ENCODE measurements around the gene E2F4.

E2F4 gene

DNA sequence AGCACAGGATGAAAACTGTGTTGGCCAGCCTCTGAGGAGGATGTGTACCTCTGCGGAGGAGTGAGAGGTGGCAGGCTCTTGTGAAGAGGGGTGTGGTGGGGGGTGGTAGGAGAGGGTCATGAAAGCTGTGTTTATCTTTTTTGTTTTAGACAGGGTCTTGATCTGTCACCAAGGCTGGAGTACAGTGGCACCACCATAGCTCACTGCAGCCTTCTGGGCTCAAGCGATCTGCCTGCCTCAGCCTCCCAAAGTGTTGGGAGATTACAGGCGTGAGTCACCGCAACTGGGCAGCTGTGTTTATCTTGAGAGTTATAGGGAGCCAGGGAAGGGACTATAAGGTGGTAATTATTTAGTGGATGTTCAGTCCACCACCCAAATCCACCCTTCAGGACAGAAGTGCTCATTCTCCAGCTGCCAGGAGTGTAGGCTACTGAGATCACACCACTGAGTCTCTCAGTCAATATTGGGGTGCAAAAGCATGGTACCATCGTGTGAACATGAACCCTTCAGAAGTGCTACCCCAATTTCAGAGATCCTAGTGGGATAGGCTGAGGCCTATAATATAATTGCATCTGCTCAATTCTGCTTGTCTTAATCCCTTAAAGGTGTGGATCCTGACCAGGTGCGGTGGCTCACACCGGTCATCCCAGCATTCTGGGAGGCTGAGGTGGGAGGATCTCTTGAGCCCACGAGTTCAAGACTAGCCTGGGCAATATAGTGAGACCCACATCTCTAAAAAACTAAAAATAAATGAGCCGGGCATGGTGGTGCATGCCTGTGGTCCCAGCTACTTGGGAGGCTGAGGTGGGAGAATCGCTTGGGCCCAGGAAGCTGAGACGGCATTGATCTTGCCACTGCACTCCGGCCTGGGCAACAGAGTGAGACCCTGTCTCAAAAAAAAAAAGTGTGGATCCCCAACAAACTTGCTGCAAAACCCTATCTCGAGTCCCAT, 1.2 kb upstream of the E2F4 start:
- DNase-seq (ENCODE audit: extremely low read depth in 1 of 2, low read depth in 1 of 2): no peak

DNA sequence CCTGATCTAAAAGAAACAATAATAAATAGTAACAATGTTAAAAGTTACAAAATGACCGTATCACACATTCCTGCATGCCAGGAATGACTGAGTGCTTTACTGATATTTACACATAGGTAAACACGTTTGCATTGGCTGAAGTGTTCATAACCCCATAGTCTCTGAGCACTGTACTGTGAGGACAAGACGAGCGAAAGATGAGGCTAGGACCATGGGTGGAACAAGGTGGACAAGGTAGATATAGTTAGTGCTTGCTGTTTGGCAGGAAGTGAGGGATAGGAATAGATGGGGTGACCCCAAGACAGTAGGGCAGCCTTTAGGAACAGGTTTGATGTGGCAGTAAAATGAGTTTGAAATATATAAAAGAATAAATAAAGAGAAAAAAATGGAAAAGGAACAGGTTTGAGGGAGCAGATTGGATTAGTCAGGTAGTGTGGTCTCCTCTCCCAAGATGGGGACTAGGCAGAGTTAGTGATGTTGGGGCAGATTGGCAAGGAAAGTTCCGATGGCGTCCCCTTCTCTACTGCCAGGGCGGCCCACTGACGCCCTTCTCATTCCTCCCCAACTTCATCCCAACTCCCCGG, 452 bp upstream of the E2F4 start:
- DNase-seq (ENCODE audit: extremely low read depth in 1 of 2, low read depth in 1 of 2): no peak

DNA sequence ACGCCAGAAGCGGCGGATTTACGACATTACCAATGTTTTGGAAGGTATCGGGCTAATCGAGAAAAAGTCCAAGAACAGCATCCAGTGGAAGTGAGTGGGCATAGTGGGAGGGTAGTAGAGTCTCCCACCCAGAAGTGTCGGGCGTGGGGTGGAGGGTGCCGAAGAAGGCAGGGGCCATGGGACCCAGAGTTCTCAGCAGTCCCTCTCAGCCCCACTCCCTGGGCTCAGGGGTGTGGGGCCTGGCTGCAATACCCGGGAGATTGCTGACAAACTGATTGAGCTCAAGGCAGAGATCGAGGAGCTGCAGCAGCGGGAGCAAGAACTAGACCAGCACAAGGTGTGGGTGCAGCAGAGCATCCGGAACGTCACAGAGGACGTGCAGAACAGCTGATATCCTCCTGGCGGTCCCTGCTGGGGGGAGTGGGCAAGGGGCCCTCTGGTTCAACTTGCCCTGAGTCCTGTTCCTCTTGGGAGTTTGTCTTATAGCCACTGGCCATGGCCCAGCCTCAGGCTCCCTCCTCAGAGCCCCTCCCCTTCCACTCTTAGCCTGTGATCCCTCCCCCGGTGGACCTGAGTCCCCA, 916 bp downstream of the E2F4 start:
- no peak for DNase-seq (ENCODE audit: extremely low read depth in 1 of 2, low read depth in 1 of 2)

DNA sequence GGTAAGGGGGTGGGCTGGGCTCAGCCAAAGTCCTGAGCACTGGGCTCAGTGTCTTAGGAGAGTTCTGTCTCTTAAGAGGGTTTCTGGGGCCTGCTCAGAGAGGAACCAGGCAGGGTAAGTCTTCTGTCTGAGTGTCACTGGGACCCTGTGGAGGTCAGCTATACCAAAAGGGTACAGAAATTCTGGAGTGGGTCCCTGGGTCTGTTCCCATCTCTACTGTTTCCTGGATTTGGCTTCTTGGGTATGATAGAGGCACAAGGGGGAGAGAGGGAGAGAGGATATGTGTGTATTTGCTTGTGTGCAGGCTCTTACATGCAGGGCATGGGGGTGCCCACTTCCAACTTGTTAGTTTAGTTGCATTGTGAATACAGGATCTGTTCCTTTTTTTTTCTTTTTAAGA, 1.6 kb downstream of the E2F4 start:
- no peak for DNase-seq (ENCODE audit: extremely low read depth in 1 of 2, low read depth in 1 of 2)

DNA sequence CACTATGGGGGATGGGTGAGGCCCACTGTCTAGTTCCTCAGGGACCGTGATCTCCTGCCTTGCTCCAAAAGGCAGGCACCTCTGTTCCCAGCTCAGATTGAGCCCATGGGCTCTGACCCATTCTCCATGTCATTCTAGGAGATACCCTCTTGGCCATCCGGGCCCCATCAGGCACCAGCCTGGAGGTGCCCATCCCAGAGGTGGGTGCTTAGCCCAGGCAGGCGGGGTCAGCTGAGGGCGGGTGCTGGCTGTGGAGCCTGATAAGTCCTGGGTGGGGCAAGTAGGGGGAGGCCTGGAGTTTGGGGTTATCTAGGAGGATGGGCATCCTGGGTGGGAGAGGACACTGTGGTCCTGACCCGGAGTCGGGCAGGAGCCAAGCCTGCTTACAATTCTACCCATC, 2.3 kb downstream of the E2F4 start:
- DNase-seq (ENCODE audit: extremely low read depth in 1 of 2, low read depth in 1 of 2): no peak

DNA sequence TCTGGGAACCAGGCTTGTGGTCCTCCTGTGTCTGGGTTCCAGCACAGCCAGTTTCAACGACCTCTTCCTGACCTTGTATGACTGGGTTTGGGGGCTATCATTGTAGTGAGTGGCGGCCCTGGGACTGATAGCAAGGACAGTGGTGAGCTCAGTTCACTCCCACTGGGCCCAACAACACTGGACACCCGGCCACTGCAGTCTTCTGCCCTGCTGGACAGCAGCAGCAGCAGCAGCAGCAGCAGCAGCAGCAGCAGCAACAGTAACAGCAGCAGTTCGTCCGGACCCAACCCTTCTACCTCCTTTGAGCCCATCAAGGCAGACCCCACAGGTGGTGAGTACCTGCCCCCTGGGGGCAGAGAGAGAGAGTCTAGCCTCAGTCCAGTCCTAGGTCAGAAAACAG, 3.7 kb downstream of the E2F4 start:
- no peak for DNase-seq (ENCODE audit: extremely low read depth in 1 of 2, low read depth in 1 of 2)

DNA sequence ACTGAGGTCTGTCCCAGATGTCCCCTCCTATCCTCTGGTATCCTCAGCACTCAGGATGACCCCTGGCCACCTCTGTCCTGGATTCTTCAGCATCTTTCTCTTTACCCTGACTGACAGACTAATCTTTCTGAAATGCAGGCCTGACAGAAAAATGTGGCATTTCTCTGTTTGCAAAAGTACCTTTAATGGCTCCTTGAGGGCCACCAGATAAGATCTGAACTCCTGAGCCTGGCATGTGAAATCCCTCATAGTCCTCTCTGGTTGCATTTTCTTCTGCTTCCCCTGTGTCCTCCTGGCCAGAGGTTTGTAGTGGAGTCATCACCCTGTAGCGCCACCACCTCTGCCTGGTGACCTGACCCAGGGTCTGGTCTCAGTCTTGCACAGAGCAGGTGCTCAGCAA, 4.9 kb downstream of the E2F4 start:
- DNase-seq (ENCODE audit: extremely low read depth in 1 of 2, low read depth in 1 of 2): no peak

DNA sequence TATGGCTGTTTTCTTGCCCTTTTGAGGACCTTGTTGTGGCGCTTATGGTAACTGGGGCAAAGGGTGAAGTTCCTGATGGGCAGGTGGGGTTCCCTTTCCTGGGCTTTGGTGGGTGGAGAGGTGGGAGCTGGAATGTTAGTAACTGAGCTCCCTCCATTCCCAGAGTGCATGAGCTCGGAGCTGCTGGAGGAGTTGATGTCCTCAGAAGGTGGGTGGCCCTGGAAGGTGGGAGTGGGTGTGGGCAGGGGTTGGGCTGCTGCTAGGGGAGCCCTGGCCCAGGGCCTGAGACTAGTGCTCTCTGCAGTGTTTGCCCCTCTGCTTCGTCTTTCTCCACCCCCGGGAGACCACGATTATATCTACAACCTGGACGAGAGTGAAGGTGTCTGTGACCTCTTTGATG, 5.7 kb downstream of the E2F4 start:
- no peak for DNase-seq (ENCODE audit: extremely low read depth in 1 of 2, low read depth in 1 of 2)

DNA sequence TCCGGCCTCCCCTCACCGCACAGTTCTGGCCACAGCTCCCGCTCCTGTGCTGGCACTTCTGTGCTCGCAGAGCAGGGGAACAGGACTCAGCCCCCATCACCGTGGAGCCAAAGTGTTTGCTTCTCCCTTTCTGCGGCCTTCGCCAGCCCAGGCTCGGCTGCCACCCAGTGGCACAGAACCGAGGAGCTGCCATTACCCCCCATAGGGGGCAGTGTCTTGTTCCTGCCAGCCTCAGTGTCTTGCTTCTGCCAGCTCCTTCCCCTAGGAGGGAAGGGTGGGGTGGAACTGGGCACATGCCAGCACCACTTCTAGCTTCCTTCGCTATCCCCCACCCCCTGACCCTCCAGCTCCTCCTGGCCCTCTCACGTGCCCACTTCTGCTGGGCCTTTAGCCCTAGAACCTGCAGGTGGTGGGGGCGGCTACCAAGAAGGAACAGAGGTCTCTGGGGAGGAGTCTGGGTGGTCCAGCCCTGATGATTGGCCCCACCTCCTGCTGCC, 6.3 kb downstream of the E2F4 start:
- DNase-seq (ENCODE audit: extremely low read depth in 1 of 2, low read depth in 1 of 2): no peak

DNA sequence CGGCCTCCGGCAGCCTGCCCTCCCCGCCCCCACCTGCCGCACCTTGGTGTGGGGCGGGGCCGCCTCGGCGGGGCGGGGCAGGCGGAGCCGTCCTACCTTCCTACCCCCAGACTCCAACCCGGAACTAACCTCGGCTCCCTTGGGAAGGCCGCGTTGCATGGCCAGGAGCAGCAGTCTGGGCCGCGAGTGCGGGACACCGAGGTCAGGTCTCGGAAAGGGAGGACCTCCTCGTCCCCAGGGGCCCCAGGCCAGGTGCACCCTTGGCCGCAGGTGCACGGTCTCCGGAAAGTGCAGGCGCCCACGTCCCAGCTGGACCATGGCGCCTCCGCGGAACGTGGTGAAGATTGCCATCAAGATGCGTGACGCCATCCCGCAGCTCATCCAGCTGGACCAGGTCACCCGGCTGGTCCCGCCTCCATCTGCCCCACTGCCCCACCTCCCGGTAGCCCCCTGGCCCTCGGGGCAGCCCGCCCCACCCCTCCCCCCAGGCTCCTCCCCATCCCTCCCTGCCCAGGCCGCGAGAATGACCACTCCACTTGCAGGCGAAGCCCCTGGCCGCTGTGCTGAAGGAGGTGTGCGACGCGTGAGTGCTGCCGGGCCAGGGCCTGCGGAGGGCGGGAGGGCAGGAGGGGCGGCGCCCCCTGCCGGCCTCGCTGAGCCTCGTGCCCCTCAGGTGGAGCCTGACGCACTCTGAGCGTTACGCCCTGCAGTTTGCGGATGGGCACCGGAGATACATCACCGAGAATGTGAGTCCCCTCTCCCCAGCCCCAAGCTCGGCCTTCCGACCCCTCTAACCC, 7.3 kb downstream of the E2F4 start, which contains the start of gene ELMO3:
ELMO3 (plus strand) TSS at position 121 of the 797 bp plus-strand sequence; CDS start at position 317, 196 bp downstream.
- no peak for DNase-seq (ENCODE audit: extremely low read depth in 1 of 2, low read depth in 1 of 2)

DNA sequence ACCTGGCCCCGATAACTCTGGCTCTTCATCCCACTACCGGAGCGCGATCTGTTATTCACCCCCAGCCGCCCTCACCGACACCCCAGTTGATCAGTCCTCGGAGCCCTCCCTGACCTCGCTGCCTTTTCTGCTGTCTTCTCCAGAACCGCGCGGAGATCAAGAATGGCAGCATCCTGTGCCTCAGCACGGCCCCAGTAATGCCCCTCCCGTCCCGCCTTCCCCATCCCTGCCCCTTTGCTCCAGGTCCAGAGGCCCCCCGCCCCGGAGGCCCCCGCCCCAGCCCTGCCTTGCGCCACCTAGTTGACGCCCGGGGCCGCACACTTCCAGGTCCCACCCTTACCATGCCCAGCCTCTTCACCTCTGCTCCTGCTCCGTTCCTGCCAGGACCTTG, 7.8 kb downstream of the E2F4 start:
- no peak for DNase-seq (ENCODE audit: extremely low read depth in 1 of 2, low read depth in 1 of 2)

DNA sequence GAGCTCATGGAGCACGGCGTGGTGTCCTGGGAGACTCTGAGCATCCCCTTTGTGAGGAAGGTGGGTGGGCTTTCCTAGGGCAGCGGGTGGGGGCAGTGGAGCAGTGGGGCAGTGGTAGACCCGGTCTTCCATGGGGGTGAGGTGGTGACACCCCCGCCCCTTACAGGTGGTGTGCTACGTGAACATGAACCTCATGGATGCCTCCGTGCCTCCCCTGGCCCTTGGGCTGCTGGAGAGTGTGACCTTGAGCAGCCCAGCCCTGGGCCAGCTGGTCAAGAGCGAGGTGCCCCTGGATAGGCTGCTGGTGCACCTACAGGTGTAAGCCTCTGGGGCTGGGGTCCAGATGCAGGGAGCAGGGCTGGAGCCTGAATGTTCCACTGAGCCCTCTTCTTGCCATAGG, 8.5 kb downstream of the E2F4 start:
- no peak for DNase-seq (ENCODE audit: extremely low read depth in 1 of 2, low read depth in 1 of 2)

DNA sequence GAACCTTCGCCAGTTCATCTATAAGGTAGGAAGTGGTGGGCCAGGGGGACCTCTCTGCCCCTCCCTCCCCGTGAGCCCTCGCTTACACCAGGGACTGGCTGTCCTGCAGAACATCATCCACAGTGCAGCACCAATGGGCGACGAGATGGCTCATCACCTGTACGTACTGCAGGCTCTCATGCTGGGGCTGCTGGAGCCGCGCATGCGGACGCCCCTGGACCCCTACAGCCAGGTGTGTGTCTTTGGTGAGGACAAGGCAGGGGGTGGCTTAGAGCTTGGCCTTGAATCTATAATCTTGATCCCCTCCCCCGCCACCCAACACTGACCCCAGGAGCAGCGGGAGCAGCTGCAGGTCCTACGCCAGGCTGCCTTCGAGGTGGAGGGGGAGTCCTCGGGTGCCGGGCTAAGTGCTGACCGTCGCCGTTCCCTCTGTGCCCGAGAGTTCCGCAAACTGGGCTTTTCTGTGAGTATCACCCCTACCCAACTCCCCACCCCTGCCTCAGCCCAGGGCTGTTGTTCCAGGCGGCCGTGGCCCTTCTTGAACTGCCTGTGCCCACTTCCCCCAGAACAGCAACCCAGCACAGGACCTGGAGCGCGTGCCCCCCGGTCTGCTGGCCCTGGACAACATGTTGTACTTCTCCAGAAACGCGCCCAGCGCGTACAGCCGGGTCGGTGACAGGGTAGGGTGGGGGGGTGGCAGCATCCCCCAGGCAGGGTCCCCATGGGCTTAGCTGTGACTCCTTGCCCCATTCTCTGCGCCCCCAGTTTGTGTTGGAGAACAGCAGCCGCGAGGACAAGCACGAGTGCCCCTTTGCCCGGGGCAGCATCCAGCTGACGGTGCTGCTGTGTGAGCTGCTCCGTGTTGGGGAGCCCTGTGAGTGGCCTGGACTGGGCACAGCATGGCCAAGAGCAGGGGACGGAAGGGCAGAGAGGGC, 9.7 kb downstream of the E2F4 start:
- DNase-seq (ENCODE audit: extremely low read depth in 1 of 2, low read depth in 1 of 2): no peak

DNA sequence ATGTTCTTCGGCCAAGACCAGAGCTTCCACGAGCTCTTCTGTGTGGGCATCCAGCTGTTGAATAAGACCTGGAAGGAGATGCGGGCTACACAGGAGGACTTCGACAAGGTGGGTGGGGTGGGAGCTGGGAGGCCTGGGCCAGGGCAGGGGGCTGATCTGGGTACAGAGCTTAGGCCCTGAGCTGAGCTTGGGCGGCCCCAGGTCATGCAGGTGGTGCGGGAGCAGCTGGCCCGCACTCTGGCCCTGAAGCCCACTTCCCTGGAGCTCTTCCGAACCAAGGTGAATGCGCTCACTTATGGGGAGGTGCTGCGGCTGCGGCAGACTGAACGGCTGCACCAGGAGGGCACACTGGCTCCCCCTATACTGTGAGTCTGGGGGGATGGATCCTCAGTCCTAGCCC, 10.5 kb downstream of the E2F4 start:
- no peak for DNase-seq (ENCODE audit: extremely low read depth in 1 of 2, low read depth in 1 of 2)

DNA sequence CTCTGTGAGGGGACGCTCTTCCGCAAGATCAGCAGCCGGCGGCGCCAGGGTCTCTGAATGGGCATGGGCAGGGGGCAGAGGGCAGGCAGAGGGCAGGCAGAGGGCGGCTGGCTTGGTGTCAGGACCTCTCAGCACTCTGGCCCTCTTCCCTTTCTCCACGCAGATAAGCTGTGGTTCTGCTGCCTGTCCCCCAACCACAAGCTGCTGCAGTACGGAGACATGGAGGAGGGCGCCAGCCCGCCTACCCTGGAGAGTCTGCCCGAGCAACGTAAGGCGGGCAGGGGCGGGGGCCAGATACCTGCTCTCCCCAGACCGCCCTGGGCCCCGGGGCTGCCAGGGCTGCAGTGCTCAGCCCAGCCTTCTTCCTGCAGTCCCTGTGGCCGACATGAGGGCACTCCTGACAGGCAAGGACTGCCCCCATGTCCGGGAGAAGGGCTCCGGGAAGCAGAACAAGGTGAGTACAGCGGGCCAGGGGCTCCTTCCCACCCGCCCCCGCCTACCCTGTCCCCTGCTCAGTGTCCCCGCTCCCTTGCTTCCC, 11.1 kb downstream of the E2F4 start:
- DNase-seq (ENCODE audit: extremely low read depth in 1 of 2, low read depth in 1 of 2): no peak

DNA sequence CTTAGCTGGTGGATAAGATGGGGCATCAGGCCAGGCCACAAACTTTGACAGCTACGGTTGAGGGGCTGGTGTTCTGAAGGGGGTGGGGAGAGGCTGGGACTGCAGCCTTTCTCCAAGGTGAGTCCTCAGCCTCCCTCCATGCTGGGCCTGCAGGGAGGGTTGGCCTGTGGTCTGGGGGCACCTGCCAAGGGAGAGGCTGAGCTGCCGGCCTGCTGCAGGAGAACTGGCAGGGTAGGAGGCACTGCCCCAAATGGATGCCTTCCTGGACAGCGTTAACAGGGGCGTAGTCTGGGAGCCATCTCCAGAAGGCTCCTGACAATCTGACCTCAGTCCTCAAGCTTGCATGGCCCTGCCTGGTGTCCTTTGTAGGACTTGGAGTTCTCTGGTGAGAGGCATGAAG, 12.1 kb downstream of the E2F4 start:
- DNase-seq (ENCODE audit: extremely low read depth in 1 of 2, low read depth in 1 of 2): no peak

DNA sequence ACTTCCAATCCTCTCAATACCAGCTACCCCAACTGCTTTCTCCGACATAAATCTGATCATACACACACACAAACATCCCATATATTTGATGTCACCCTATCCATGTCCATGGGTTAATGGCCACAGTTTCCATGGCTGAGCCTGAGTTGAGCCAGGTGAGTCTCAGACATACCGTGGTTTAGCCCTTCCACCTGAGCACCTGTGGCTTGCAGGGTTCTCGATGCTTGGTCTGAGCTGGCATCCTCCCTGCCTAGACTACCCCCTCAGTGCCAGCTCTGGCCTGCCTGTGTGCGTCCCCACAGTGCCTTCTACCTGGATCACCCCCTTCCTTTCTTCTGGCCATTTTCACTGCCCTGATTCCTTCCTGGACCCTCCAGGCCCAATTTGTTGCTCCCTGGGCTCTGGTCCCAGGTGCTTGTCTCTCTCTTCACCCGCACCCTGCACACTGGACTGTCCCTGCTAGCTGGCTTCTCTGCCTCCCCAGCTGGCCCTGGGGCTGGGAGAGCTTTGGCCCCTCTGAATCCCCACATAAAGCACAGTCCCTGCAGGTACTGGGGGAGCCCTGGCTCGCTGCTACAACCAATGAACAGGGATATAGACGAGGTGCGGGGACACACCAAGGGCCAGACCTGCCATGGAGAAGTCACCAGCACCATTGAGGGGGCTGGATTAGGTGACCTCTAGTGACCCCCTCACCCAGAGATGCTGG, 14.3 kb downstream of the E2F4 start:
- no peak for DNase-seq (ENCODE audit: extremely low read depth in 1 of 2, low read depth in 1 of 2)

DNA sequence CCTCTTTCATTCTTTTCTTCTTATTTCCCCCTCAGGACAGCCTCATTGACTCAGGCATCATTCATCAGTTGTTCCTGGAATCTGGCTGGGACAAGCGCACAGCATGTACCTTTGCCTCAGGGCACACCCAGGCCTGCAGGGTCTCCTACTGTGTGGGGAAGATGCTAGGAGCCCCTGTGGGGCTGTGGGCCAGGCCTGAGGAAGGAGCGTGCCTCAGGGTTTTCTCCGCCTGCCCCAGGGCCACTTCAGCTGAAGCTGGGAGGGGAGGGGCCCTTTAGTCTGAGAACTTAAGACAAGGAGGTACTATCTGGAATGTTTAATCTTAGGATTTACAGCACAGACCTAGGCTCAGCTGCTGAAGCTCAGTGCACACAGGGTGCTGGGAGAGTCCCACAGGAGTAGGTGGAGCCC, 14.9 kb downstream of the E2F4 start:
- no peak for DNase-seq (ENCODE audit: extremely low read depth in 1 of 2, low read depth in 1 of 2)

All from activated CD8-positive, alpha-beta memory T cell treated with anti-CD3 and anti-CD28 coated beads for 1 hour (primary cell).